Endothelial cell of umbilical vein (primary cell): ENCODE data around the gene AICDA.

Source experiments
- EZH2 ChIP-seq: IDR thresholded peaks from 2 replicates; pipeline ENCODE4 v1.6.1; 2012; ENCODE audit warnings: borderline replicate concordance, low read depth, mild to moderate bottlenecking, moderate library complexity, low read length, inconsistent platforms; ENCODE audit not compliant: severe bottlenecking
- FOS ChIP-seq: IDR thresholded peaks from 2 replicates; pipeline ENCODE4 v1.6.1; 2011; ENCODE audit warnings: mild to moderate bottlenecking, low read length, moderate library complexity, borderline replicate concordance; ENCODE audit not compliant: insufficient read depth
- GATA2 ChIP-seq: IDR thresholded peaks from 2 replicates; pipeline ENCODE4 v1.7.0; 2011; ENCODE audit warnings: low read depth, mild to moderate bottlenecking, moderate library complexity, mixed read lengths, low read length; ENCODE audit not compliant: insufficient read length, insufficient read depth
- MYC ChIP-seq: IDR thresholded peaks from one replicate; pipeline ENCODE4 v1.6.1; 2011; ENCODE audit warnings: mild to moderate bottlenecking, low read depth, low read length
- POLR2A ChIP-seq: IDR thresholded peaks from 2 replicates; pipeline ENCODE4 v1.6.1; 2012; ENCODE audit warnings: low read depth, mild to moderate bottlenecking, control low read depth, low read length
- POLR2AphosphoS5 ChIP-seq: IDR thresholded peaks from 2 replicates; pipeline ENCODE4 v1.6.1; 2012; ENCODE audit warnings: low read depth, mild to moderate bottlenecking, control low read depth, low read length, moderate library complexity; ENCODE audit not compliant: insufficient read depth
- TF ChIP-seq, protein P1 (sequence below), 2 donors: IDR thresholded peaks; 1 replicate in 1 of 2; 2 replicates in 1 of 2; pipeline ENCODE4 v1.5.1; 2011; ENCODE audit warnings: low read length in 2 of 2, mild to moderate bottlenecking in 2 of 2, moderate library complexity in 2 of 2, control low read depth in 1 of 2, inconsistent platforms in 1 of 2, low read depth in 1 of 2; ENCODE audit not compliant: insufficient read depth in 1 of 2; ENCODE audit errors: extremely low read depth in 1 of 2
- TF ChIP-seq, protein P2 (sequence below): IDR thresholded peaks from 2 replicates; pipeline ENCODE4 v1.6.1; 2011; ENCODE audit not compliant: insufficient read depth, insufficient read length

DNA sequence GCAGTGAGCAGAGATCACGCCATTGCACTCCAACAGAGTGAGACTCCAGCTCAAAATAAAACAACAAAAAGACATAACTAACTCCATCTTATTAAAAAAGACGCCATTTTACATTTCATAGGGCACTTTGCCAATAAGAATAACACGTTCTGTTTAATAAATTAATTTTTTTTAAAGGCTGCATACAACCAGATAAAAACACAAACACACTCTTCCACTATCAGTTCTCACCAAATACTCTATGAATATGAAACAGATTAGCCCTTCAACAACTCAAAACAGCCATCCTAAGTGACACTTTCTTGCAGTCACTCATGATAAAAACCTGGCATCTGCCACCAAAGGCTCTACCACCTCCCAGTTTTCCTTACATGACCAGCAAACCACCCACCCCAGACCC, 16.1 kb downstream of the AICDA start:
- TF ChIP-seq, protein P1, sequence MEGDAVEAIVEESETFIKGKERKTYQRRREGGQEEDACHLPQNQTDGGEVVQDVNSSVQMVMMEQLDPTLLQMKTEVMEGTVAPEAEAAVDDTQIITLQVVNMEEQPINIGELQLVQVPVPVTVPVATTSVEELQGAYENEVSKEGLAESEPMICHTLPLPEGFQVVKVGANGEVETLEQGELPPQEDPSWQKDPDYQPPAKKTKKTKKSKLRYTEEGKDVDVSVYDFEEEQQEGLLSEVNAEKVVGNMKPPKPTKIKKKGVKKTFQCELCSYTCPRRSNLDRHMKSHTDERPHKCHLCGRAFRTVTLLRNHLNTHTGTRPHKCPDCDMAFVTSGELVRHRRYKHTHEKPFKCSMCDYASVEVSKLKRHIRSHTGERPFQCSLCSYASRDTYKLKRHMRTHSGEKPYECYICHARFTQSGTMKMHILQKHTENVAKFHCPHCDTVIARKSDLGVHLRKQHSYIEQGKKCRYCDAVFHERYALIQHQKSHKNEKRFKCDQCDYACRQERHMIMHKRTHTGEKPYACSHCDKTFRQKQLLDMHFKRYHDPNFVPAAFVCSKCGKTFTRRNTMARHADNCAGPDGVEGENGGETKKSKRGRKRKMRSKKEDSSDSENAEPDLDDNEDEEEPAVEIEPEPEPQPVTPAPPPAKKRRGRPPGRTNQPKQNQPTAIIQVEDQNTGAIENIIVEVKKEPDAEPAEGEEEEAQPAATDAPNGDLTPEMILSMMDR (IDR thresholded peaks at IDR 0.05; ENCODE audit: extremely low read depth in 1 of 2, insufficient read depth in 1 of 2, low read depth in 1 of 2, low read length in 2 of 2), result no peak
- TF ChIP-seq, protein P2, sequence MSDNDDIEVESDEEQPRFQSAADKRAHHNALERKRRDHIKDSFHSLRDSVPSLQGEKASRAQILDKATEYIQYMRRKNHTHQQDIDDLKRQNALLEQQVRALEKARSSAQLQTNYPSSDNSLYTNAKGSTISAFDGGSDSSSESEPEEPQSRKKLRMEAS, result no peak
- TF ChIP-seq POLR2A (no peak), EZH2 (no peak), POLR2AphosphoS5 (no peak), FOS (no peak), GATA2 (no peak), MYC (no peak)
